Ascending aorta (tissue), 2 donors: ENCODE results near the gene EHBP1L1. TPM values are rescaled to one million over a fixed set of nuclear protein-coding genes. Genes with fewer than 3 reads are reported as not detected.

ENCODE experiments used
- DNase-seq, 2 donors: peaks; one replicate each; pipeline ENCODE4 v3.0.0-alpha.2; 2019; ENCODE audit warnings: low spot score in 2 of 2
- H3K27ac ChIP-seq, 2 donors: fragments of 200-600 bp; sonication (generic); one replicate each; pipeline ENCODE4 v1.5.1; 2016 to 2017; ENCODE audit warnings: mild to moderate bottlenecking in 1 of 2
- H3K27me3 ChIP-seq: fragments of 200-600 bp; sonication (generic); one replicate; pipeline ENCODE4 v1.5.1; 2017
- H3K36me3 ChIP-seq, 2 donors: fragments of 200-600 bp; sonication (generic); one replicate each; pipeline ENCODE4 v1.5.1; 2016
- H3K4me1 ChIP-seq, 2 donors: fragments of 200-600 bp; sonication (generic); one replicate each; pipeline ENCODE4 v1.5.1; 2016 to 2017; ENCODE audit warnings: mild to moderate bottlenecking in 1 of 2
- H3K4me3 ChIP-seq, 2 donors: fragments of 200-600 bp; sonication (generic); one replicate each; pipeline ENCODE4 v1.5.1; 2016 to 2017; ENCODE audit warnings: mild to moderate bottlenecking in 1 of 2
- H3K9me3 ChIP-seq, 2 donors: fragments of 200-600 bp; sonication (generic); one replicate each; pipeline ENCODE4 v1.5.1; 2016
- intact Hi-C: fragments of 100-400 bp; cut with DNase I; formaldehyde crosslinking; loops from one replicate; pipeline ENCODE4 v1.15.1; 2023
- total RNA-seq: library from RNA; depleted of rRNA; stranded (reverse); fragments of >200 nt; gene quantifications from one replicate; pipeline ENCODE4 v1.1.0, GENCODE V29; 2016
- TF ChIP-seq, protein P1 (sequence below), 3 experiments: fragments of 200-600 bp in 2 of 3; fragments of 450-650 bp in 1 of 3; sonication (generic) in 2 of 3; IDR thresholded peaks; one replicate each; pipeline ENCODE4 v1.5.1; 2016 to 2019; ENCODE audit warnings: antibody characterized with exemption in 3 of 3, mild to moderate bottlenecking in 1 of 3, moderate library complexity in 1 of 3

The EHBP1L1 gene
- total RNA-seq, 1 donor from 2014 or later: 418 TPM

DNA sequence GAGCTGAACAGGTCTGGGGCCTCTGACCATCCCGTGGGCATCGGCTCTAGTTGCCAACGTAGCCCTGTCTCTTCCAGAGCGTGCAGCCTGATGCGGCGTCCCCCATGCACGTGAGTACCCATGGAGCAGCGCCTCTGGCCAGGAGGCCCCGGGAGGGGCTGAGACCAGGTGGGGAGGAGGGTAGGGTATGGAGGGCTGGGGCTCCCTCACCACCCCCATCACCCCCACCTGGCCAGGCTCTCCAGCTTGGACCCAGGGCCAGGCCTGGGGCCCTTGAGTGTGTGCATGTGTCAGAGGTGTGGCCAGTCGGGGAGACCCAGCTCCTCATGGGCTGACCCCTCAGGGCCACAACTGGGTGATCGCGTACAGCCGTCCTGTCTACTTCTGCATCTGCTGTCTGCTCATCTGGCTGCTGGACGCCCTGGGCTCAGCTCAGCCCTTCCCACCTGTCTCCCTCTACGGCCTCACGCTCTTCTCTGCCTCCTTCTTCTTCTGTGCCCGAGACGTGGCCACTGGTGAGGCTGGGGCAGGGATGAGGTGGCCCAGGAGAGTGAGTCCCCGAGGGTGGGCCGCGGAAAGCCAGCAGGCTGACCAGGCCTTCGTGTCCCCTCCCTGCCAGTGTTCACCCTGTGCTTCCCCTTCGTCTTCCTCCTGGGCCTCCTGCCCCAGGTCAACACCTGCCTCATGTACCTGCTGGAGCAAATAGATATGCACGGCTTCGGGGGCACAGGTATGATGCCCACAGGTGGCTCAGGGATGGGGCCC, 48.2 kb downstream of the EHBP1L1 start:
- peaks cover 87 to 94% of the 10 kb centered on the region in 2 donors for H3K36me3 ChIP-seq
- no peaks in the 10 kb centered on the region for H3K9me3 ChIP-seq
- no peaks in the 10 kb centered on the region for H3K27me3 ChIP-seq
- intact Hi-C loops: no loop called here
- H3K4me3 ChIP-seq: no peak overlapping the region
- no peaks in the 10 kb centered on the region for H3K4me1 ChIP-seq
- DNase-seq: no peak
- TF ChIP-seq, protein P1, sequence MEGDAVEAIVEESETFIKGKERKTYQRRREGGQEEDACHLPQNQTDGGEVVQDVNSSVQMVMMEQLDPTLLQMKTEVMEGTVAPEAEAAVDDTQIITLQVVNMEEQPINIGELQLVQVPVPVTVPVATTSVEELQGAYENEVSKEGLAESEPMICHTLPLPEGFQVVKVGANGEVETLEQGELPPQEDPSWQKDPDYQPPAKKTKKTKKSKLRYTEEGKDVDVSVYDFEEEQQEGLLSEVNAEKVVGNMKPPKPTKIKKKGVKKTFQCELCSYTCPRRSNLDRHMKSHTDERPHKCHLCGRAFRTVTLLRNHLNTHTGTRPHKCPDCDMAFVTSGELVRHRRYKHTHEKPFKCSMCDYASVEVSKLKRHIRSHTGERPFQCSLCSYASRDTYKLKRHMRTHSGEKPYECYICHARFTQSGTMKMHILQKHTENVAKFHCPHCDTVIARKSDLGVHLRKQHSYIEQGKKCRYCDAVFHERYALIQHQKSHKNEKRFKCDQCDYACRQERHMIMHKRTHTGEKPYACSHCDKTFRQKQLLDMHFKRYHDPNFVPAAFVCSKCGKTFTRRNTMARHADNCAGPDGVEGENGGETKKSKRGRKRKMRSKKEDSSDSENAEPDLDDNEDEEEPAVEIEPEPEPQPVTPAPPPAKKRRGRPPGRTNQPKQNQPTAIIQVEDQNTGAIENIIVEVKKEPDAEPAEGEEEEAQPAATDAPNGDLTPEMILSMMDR (IDR thresholded peaks at IDR 0.05): no peak
- H3K27ac ChIP-seq: no peak overlapping the region

- no peak for DNase-seq
- Histone ChIP-seq H3K27me3 (no peaks in the 10 kb centered on the region), H3K4me1 (no peaks in the 10 kb centered on the region), H3K4me3 (no peak overlapping the region), H3K27ac (no peak overlapping the region), H3K9me3 (no peaks in the 10 kb centered on the region), H3K36me3 (peaks cover 87 to 94% of the 10 kb centered on the region in 2 donors)
- intact Hi-C loops: no loop called here
- TF ChIP-seq, protein P1 (IDR thresholded peaks at IDR 0.05): no peak
Measured at GRCh38 chr11:65624931-65625627, 49.2 kb downstream of the EHBP1L1 start.

DNA sequence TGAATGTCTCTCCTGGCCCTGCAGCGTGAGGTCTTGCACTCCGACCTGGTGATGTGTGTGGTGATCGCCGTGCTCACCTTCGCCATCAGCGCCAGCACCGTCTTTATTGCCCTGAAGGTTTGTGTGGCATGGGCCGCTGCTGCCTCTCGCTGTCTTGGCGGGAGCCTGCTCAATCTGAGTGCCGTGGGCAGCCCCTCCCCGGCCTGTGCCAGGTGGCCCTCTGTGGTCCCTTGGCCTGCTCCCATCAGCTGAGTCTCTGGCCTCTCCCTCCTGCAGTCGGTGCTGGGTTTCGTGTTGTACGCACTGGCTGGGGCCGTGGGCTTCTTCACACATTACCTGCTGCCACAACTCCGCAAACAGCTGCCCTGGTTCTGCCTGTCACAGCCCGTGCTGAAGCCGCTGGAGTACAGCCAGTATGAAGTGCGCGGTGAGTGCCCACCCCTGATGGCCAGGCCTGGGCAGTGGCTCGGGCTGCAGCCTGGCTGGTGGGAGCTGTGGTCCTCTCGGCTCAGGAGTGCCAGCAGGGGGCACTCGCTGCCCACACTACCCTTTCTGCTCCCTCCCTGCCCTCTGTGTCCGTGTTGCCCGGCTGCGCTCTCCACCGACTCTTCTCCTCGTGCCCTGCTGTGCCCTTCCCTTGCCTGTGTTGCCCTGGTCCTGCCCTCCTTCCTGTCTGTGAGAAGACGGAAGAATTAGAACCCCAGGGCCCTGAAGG, 49.9 kb downstream of the EHBP1L1 start:
- Histone ChIP-seq H3K27me3 (no peaks in the 10 kb centered on the region), H3K4me1 (no peaks in the 10 kb centered on the region), H3K36me3 (peaks cover 87 to 94% of the 10 kb centered on the region in 2 donors), H3K27ac (no peak overlapping the region), H3K9me3 (no peaks in the 10 kb centered on the region), H3K4me3 (no peak overlapping the region)
- intact Hi-C loops: no loop called here
- TF ChIP-seq, protein P1 (IDR thresholded peaks at IDR 0.05): peak; percentile 53 to 54 (median 53)
- DNase-seq: no peak

- H3K4me3 ChIP-seq: no peak overlapping the region
- H3K36me3 ChIP-seq: peaks cover 85 to 95% of the 10 kb centered on the region in 2 donors
- no peaks in the 10 kb centered on the region for H3K4me1 ChIP-seq
- TF ChIP-seq, protein P1 (IDR thresholded peaks at IDR 0.05): no peak
- intact Hi-C loops: no loop called here
- no peaks in the 10 kb centered on the region for H3K9me3 ChIP-seq
- DNase-seq: no peak
- no peaks in the 10 kb centered on the region for H3K27me3 ChIP-seq
- no peak overlapping the region for H3K27ac ChIP-seq
Measured at GRCh38 chr11:65627202-65627601, 51.3 kb downstream of the EHBP1L1 start.

DNA sequence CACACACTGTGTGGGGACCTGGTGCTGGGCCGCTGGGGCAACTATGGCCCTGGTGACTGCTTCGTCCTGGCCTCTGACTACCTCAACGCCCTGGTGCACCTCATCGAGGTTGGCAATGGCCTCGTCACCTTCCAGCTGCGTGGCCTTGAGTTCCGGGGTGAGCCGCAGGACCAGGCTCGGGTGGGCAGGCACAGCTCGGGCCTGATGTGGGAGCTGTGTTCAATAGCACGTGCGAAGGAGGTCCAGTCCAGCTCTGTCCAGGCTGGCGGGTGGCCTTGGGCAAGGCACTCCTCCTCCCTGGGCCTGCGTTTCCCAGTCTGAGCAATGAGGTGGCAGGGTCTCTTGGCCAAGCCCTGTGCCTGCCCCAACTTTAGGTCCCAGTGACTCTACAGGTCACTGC, 53.7 kb downstream of the EHBP1L1 start:
- Histone ChIP-seq H3K9me3 (no peaks in the 10 kb centered on the region), H3K4me3 (no peak overlapping the region), H3K36me3 (peaks cover 82 to 93% of the 10 kb centered on the region in 2 donors), H3K4me1 (no peaks in the 10 kb centered on the region), H3K27me3 (no peaks in the 10 kb centered on the region), H3K27ac (no peak overlapping the region)
- TF ChIP-seq, protein P1 (IDR thresholded peaks at IDR 0.05): no peak
- DNase-seq: no peak
- intact Hi-C loops: no loop called here
